NK-92 treated with Interleukin-12 subunit alpha and Interleukin-12 subunit beta, amount 100 ng/mL, for 24 hours (cell line): ENCODE data around the gene STARD7.
A peak's percentile ranks its signal among the peaks of the same experiment; 100 is the strongest.
"Not testable (repeated sequence)": the region's sequence is repeated elsewhere in the genome, so short reads cannot be mapped to it uniquely, and the experiment has no call there.

Experiments used
- DNase-seq: peaks from one replicate; lab custom pipeline; 2025; lab: John Stamatoyannopoulos, UW

Gene STARD7, protein sequence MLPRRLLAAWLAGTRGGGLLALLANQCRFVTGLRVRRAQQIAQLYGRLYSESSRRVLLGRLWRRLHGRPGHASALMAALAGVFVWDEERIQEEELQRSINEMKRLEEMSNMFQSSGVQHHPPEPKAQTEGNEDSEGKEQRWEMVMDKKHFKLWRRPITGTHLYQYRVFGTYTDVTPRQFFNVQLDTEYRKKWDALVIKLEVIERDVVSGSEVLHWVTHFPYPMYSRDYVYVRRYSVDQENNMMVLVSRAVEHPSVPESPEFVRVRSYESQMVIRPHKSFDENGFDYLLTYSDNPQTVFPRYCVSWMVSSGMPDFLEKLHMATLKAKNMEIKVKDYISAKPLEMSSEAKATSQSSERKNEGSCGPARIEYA

DNA sequence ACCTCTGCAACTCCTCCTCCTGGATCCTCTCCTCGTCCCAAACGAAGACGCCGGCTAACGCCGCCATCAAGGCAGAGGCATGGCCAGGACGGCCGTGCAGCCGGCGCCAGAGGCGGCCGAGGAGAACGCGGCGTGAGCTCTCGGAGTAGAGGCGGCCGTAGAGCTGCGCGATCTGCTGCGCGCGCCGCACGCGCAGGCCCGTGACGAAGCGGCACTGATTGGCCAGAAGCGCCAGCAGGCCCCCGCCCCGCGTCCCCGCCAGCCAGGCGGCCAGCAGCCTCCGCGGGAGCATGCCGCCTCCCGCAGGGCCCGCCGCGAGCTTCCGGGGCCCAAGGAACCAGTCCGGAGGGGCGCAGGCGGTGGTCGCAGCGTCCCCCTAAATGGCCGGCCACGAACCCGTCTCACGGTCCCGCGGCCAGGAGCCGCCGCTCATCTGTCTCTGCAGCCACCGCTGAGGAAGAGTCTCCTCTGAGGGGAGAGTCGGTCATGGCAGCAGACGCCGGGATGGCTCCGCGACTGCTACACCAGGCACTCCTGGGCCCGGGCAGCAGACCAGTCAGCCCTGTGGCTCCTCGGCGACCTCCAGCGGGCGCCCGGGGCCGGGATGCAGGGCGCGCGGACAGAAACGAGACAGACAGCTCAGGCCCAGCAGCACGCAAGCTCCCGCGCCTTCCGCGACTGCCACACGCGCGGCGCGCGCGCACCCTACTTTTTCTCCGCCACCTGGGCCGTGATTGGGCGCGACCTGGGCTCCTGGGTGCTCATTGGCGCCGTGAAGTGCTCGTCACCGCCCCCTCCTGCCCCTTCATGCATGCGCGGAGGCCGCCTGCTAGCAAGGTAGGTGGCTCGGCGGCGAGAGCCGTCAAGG is at the start of gene STARD7:
Gene STARD7 (minus strand): TSS at position 685 of the 868 bp plus-strand sequence. CDS start 393 bp downstream, at position 292.
- peak; percentile 98 for DNase-seq

DNA sequence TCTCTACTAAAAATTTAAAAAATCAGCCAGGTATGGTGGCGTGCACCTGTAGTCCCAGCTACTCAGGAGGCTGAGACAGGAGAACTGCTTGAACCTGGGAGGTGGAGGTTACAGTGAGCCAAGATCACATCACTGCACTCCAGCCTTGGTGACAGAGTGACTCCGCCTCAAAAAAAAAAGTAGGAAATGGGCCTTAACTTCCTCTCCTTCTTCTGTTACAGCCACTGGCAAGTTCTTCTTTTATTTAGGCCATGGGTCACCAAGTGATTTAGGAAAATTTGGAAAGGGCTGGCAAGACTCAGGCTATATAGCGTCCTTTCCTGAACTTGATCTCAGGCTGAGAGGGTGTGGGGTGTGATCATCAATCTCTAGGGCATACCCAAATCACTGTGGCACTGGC is 49.1 kb upstream of the STARD7 start:
- DNase-seq: not testable (repeated sequence)

DNA sequence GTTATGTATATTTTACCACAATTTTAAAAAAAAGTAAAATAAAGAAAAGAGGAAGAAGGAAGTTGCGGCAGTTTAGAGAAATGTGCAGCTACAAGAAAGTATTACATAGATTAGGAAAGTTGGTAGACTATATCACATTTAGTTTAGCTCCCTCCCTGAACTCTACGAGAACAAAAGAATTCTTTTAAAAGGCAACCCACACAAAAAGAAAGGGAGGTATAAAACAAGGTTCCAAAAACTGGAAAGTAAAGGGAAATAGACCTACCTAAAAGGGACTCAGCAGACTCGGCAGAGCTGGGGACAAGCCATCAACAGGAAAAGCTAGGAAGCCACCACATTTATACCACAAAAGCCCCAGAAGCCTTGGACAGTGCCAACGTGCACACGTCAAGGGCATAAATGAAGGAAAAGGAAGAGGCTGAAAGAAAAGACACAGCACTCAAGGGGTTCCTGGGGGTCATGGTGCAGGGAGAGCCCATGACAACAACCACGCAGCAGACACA is 48.0 kb upstream of the STARD7 start:
- no peak for DNase-seq

DNA sequence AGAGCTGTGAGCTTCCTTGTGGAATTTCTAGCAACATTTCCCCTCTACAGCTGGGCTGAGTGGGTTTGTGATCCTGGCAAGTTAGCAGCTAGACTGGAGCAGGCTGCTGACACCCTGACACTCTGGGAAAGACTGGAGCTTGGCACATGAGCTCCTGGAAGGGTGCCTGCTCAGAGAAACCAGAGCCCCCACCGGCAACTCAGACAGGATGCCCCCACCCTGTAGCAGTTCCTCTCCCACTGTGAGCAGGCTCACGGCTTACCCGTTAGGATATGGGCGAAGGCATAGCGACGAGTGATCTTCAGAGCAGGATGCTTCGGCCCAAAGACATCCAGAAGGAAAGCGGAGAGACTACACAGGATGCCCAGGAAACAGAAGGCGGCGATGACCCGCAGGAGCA is 45.9 kb upstream of the STARD7 start:
- no peak for DNase-seq

DNA sequence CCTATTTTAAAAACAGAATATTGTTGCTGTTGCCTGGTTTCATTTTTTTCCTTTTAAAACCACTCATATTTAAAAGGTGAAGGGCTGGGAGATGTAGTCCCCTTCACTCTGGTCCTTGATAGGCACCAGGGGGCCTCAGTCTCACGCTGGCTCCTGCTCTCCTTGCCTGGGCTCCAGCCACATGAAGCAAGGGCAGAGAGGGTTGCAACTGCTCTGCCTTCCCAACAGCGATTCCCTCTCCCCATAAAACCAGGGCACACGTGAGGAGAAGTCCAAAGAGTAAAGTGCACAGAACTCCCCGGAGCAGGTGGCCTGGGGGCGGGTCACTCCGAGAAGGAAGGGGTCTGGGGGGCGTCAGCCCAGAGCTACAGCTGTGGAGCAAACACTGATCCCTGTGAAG is 44.4 kb upstream of the STARD7 start:
- DNase-seq: no peak

DNA sequence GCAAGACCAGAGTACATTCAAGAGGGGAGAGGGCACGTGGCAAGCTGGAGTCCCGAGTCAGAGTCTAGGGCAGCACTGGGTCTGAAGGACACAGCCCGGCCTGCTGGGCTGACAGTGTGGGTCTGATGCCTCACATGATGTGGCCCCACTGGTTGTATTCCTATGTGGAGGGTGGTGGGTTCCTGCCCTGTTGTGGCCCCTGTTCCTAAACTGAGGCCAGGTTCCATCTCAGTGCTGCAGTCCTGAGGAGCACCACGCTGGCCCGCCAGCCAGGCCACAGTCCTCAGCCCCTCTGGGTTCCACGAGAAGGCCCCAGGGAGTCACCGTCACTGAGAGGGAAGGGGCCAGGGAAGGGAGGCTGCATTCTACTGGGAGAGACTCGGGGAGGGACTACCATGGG is 43.9 kb upstream of the STARD7 start:
- no peak for DNase-seq

DNA sequence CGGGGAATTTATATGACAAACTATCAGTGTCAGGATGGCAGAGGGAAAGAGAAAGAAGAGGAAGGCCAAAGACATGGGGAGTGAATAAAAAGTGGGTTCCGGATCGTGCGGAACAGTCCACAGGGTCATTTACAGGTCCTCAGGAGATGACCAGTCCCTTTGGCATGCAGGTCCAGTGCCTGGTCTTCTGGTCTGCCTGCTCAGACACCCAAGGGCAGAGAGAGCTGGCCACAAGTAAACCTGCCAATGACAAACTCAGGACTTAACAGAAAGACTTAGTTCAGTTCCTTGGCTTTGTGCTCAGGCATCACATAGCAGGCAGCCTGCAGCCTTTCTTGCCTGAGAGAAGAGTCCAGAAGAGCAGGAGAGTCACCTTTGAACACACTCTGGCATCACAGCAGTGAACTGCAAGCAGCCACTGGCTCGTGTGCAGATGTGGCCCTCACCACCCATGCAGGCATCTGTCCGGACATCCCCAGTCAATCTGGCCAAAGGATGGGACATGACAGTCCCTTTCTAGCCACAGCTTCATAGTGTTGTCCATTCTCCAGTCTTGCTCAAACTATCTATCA is 43.2 kb upstream of the STARD7 start:
- no peak for DNase-seq

DNA sequence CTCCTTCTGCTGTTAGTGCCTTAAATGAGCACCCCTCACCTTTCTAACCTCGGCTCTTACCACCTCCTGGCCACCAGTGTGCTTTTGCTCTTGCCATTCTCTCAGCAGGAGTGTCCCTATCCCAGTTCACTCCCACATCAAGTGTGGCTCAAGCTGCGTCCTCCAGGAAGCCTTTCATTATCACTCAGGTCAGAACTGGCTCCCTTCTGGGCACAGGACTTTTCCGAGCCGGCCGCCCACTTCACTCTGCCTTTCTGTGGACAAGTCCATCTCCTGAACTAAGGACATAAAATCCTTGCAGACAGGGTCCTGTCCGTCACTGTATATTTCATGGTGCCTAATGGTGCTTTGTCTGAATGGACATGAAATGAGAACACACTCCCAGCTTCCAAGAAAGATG is 41.6 kb upstream of the STARD7 start:
- no peak for DNase-seq

DNA sequence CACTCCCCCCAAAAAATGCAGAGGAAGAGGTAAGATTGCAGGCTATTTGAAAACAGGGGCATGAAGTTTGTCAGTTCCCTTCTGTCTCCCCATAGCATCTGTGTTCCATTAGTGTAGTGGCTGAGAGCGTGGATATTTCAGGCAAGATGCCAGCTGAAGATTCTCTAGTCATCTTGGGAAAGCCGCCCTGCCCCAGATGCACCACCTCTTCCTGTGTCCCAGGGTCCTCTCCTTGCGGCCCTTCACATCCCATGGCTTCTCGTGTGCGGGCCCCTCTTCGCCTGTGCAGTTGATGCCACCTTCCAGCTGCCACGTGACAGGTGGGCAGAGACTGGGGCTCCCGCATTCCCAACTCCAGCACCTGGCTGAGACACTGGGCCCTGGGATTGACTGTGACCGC is 41.0 kb upstream of the STARD7 start:
- DNase-seq: no peak

DNA sequence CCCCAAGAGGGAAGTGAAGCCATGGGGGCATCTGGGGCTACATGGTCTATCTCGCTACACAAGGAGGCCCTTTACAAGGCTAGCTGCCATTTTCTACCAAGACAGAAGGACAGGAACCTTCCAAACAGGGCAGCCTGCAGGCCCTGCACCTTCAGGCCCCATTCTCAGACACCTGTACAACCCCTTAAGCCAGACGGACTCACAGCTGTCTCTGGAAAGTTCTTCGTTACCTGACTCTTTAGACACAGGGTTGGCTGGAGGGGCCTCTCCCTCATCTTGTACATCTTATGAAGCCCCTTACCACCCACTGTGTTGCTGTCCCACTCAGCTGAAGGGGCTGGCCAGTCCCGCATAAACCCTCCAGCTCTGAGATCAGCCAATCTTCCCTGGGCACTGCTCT is 40.0 kb upstream of the STARD7 start:
- DNase-seq: no peak

DNA sequence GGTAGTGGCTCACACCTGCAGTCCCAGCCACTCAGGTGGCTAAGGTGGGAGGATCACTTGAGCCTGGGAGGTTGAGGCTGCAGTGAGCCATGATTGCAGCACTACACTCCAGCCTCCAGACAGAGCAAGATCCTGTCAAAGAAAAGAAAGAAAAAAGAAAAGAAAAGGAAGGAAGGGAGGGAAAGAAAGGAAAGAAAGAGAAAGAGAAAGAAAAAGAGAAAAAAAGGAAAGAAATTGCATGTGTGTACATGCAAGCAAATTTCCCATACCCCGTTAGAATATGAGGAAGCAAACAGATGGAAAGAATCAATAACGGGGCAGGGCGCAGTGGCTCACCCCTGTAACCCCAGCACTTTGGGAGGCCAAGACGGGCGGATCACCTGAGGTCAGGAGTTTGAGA is 39.3 kb upstream of the STARD7 start:
- DNase-seq: no peak

DNA sequence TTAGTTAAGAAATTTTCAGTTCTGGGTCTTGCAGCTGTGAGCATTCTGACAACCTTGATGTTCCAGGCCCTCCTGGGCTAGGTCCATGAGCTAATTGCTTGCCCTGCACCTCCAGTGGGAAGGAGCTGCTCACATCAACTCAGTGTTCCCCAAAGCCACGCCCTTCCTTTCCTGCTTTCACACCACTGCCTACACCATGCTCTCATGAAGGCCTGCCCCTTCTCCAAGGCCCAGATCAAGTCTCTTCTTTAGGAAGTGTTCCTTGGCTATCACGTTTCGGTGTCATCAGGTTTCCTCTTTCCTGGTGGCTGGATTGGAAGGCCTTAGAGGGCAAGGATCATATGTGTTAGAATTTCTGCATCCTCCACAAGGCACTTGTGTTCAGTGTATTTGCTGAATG is 38.4 kb upstream of the STARD7 start:
- DNase-seq: no peak

DNA sequence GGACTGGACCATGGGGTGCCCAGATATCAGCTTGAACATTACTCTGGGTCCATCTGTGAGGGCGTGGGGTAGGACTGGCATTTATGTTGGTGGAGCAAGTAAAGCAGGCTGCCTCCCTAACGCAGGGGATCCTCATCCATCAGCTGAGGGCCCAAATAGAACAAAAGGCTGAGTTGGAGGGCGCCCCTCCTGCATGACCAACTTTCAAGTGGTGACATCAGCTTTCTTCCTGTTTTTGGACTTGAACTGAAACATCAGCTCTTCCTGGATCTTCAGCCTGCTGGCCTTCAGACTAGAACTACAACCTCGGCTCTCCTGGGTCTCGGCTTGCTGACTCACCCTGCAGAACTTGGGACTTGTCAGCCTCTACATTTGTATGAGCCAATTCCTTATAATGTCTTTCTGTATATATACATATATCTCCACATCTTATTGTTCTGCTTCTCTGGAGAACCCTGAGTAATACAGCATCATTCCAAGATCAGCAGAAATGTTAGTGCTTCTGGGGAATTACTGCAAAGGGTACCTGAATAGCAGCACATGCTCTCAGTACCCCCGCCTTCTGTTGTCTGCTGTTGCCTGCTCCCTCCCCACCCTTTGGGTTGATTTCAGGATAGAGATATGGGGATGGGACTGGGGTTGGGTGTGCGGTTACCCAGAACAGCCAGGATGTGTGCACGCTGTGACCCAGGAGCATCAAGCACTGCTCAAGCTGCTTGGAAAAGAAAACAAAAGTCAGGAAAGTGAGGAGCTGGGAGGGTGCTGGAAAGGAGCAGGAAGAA is 37.2 kb upstream of the STARD7 start:
- no peak for DNase-seq

DNA sequence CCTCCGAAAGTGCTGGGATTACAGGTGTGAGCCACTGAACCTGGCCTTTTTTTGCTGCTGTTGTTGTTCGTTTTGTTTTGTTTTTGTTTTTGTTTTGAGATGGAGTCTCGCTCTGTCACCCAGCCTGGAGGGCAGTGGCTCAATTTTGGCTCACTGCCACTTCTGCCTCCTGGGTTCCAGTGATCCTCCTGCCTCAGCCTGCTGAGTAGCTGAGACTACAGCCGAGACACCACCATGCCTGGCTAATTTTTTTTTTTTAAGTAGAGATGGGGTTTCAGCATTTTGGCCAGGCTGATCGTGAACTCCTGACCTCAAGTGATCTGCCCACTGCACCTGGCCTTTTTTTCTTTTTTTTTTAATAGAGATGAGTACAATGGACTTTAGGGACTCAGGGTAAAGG is 35.2 kb upstream of the STARD7 start:
- DNase-seq: no peak

DNA sequence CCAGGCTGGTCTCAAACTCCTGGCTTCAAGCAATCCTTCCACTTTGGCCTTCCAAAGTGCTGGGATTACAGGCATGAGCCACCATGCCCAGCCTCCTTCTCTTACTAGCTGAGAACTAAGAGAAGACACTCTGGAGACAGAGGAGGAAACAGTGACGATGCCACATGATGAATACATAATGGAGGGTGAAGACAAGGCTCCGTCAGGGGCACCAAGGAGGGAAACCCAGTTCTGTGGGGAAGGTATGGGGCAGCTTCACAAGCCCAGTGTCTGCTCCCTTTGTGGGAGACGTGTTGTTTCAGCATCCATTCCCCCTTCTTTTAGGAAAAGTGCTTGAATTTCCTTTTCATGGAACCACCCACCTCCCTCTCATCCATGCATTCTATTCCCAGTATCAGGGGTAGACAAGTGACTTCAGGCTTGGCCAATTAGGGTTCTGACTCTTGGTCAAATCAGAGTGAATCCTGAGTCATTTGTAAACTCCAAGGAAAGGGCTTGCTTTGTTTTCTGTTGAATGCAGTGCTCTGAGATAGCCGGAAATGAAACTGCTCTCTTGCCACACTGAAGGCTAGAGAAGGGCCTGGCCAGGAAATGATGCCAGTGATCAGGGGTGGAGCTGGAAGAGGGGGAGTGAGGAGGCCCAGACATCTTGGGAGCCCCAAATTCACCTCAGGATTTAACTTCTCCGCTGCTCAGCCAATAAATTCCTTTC is 33.4 kb upstream of the STARD7 start:
- peak; percentile 23 for DNase-seq

DNA sequence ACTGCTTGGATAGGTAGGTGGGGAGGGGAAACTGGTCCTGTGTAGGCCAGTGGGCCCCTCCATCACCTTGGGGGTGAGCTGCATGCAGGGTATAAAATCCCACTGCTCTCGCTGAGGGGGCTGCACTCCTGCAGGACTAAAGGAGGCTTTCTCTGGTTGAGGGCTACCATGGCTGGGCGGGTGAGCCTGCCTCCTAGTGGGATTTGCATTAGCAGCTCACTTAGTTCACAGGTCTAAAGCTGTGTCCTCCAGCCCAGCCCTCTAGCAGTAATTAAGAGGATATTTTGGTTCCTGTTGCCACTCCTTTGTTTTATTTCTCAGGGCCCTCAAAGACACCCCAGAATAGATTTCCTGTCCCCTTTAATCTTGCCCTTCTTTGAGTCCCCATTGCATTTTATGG is 32.6 kb upstream of the STARD7 start:
- DNase-seq: no peak

DNA sequence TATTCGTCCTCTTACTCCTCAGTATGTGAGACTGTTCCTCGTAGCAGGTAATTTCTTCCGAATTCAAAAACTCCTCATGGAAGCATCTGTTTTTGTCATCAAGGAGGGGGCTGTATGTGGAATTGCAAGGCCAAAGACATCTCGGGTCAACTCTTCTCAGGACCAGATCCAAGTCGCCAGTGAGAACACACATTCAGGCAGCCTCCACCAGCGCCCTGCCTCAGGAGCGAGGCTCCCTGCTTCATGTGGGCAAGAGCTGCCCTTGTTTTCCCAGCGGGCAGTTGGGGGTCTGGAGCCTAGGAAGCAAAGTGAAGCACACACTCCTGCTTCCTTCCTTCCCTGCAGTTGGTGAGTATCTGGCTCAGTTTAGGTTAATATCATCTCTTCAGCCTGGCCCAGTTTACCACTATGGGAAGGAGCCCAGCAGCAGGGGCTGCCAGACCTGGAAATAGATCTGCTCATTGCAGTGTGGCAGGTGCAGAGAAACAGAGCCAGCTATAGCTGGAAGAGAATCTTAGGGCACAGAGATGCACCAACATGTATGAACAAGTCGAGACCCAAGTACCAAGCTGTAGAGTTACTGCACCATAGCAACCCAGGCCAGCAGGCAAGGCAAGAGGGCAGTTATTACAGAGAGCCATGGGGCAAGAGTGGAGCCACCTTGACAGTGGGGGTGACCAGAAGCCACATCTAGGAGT is 31.9 kb upstream of the STARD7 start:
- DNase-seq: no peak

DNA sequence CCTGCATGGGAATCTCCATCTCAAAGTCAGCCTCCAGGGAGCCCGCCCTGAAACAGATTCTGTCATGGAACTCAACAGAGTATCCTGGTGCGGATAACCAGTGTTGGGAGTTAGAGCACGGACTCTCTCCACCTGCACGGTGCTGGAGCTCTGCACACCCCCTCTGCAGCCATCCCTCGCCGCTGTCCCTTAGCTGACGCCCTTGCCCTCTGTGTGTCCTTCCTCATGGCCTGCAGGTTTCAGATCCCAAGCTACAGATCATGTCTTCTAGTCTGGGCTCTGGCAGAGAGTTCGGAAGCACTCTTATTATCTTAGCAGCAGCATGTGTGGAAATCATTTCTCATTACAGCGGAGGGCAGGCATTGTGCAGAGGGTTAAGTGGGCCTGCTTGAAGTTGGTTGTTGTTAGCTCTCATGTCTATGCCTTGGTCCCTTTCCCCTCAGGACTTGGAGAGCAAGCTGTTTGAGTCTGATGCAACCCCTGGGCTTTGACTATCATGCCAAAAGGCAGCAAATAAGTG is 31.2 kb upstream of the STARD7 start:
- DNase-seq: no peak

DNA sequence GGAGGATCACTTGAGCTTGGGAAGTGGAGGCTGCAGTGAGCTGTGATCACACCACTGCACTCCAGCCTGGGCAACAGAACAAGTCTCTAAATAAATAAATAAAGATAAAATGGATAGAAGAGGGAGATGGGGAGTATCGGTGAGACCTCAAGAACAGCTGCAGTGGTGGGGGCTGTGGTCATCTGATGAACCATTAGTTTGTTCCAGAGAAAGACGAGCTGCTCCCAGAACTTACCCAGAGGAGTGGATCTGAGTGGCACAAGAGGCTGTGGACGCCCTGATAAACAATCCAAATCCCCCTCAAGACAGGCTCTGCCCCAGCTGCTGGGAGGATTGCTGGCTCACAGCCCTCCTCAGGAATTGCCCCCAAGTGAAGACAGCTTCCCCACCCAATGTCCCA is 30.5 kb upstream of the STARD7 start:
- no peak for DNase-seq

DNA sequence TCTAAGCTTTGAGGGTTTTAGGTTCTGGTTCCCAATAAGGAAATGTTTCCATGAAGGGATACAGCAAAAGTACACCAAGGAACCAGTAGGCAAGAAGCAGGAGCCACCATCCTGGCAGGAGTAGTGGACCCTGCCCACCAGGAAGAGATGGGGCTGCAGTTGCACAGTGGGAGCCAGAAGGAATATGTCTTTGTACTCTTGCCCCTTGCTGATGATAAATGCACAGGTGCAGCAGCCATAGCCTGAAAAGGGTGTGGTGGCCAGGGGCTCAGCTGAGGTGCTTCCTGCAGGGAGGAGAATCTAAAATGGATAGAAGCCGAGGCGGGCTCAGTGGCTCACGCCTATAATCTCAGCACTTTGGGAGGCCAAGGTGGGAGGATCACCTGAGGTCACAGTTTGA is 29.6 kb upstream of the STARD7 start:
- no peak for DNase-seq

DNA sequence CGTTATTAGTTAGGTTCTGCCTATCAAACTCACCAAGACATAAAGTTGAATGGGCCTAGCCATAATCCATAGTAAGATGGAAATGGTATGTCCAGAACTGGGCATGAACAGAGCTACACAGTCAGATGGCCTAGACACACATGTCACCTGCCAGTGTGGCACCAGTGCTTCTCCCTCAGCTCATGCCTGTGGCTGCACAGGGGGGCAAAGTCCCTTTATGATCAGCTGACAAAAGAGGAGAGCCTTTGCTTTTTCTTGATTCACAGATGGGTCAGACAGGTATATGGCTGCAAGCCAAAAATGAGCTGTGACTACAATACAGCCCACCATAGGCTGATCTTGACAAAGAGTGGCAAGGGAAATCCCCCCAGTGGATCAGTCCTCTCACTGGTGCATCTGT is 28.3 kb upstream of the STARD7 start:
- no peak for DNase-seq
